Esophagus squamous epithelium (tissue), 5 donors: ENCODE data around the gene CROCC. TPM values are rescaled to one million over a fixed set of nuclear protein-coding genes. Genes with fewer than 3 reads are reported as not detected.

Experiments
- DNase-seq: peaks from one replicate; lab custom pipeline; 2025; lab: John Stamatoyannopoulos, UW
- H3K27ac ChIP-seq, 4 donors: fragments of 200-600 bp; sonication (generic); one replicate each; pipeline ENCODE4 v1.5.1; 2016 to 2019; ENCODE audit warnings: mild to moderate bottlenecking in 1 of 4
- H3K27me3 ChIP-seq, 4 donors: fragments of 200-600 bp; sonication (generic); 1 replicate in 3 of 4; 2 replicates in 1 of 4; pipeline versions ENCODE4 v1.5.1 to v1.6.0; 2017 to 2021; ENCODE audit warnings: antibody characterized with exemption in 1 of 4
- H3K36me3 ChIP-seq, 3 donors: fragments of 200-600 bp; sonication (generic); one replicate each; pipeline ENCODE4 v1.5.1; 2016 to 2019
- H3K4me1 ChIP-seq, 3 donors: fragments of 200-600 bp; sonication (generic); one replicate each; pipeline ENCODE4 v1.5.1; 2017 to 2019
- H3K4me3 ChIP-seq, 4 donors: fragments of 200-600 bp; sonication (generic); 1 replicate in 3 of 4; 2 replicates in 1 of 4; pipeline ENCODE4 v1.5.1; 2016 to 2019; ENCODE audit warnings: mild to moderate bottlenecking in 2 of 4, moderate library complexity in 1 of 4
- H3K9me3 ChIP-seq, 3 donors: fragments of 200-600 bp; sonication (generic); one replicate each; pipeline ENCODE4 v1.5.1; 2016 to 2019
- CTCF ChIP-seq, 6 experiments: fragments of 450-650 bp in 4 of 6; fragments of 200-600 bp in 2 of 6; sonication (generic) in 2 of 6; IDR thresholded peaks; one replicate each; pipeline ENCODE4 v1.5.1; 2016 to 2019; ENCODE audit warnings: antibody characterized with exemption in 6 of 6, mild to moderate bottlenecking in 4 of 6, moderate library complexity in 4 of 6
- POLR2A ChIP-seq, 4 donors: fragments of 450-650 bp; IDR thresholded peaks; one replicate each; pipeline ENCODE4 v1.6.1; 2017; ENCODE audit warnings: antibody characterized with exemption in 4 of 4, mild to moderate bottlenecking in 4 of 4, moderate library complexity in 3 of 4
- WGBS, 2 donors: methylation state at CpG; one replicate each; pipeline ENCODE4 v1.1.5; 2018; 5-methylcytosine and 5-hydroxymethylcytosine counted together
- intact Hi-C: fragments of 100-400 bp; cut with DNase I; formaldehyde crosslinking; loops from one replicate; pipeline ENCODE4 v1.15.0; 2022
- small RNA-seq, 4 donors: library from RNA; depleted of rRNA; stranded (forward); fragments of <200 nt; gene quantifications; one replicate each; pipeline ENCODE3, GENCODE V24; 2016
- total RNA-seq, 4 donors: library from RNA; depleted of rRNA; stranded (reverse); fragments of >200 nt; gene quantifications; one replicate each; pipeline ENCODE4 v1.1.0, GENCODE V29; 2016
- donor health status: DM: yes; HTN: yes; CAD: no.

The CROCC gene
- total RNA-seq, 4 donors from 2014 or later = 8.5 to 43.1 (median 30.2) TPM

- H3K27ac ChIP-seq = no peak overlapping the region
- 42 to 45% methylated on average over 5 of the region's 5 CpGs for WGBS, 2 donors
- H3K9me3 ChIP-seq = no peaks in the 10 kb centered on the region
- DNase-seq = no peak
- peaks cover 0 to 10% (median 0%) of the 10 kb centered on the region in 4 donors for H3K27me3 ChIP-seq
- H3K36me3 ChIP-seq = peaks cover 12 to 39% (median 19%) of the 10 kb centered on the region in 3 donors
- intact Hi-C loops = no loop called here
- no peak overlapping the region for H3K4me3 ChIP-seq
- H3K4me1 ChIP-seq = peaks cover 10 to 21% (median 13%) of the 10 kb centered on the region in 3 donors
- TF ChIP-seq CTCF (IDR thresholded peaks at IDR 0.05) (no peak), POLR2A (IDR thresholded peaks at IDR 0.05) (no peak)
These were observed 94.6 kb downstream of the CROCC start for GRCh38 chr1:17016317-17016661.

- no peak for DNase-seq
- intact Hi-C loops = no loop called here
- Histone ChIP-seq H3K9me3 (no peaks in the 10 kb centered on the region), H3K27me3 (peaks cover 0 to 9% (median 0%) of the 10 kb centered on the region in 4 donors), H3K4me1 (peaks cover 4 to 14% (median 7%) of the 10 kb centered on the region in 3 donors), H3K27ac (no peak overlapping the region), H3K4me3 (no peak overlapping the region), H3K36me3 (peaks cover 24 to 50% (median 30%) of the 10 kb centered on the region in 3 donors)
- no peak for TF ChIP-seq POLR2A (IDR thresholded peaks at IDR 0.05)
- no peak for TF ChIP-seq CTCF (IDR thresholded peaks at IDR 0.05)
- 93 to 100% methylated on average over 7 of the region's 7 CpGs for WGBS, 2 donors
These were observed 95.7 kb downstream of the CROCC start for GRCh38 chr1:17017435-17017834.

GRCh38 chr1:17018849-17019248 is 97.1 kb downstream of the CROCC start:
- H3K4me1 ChIP-seq = peaks cover 3 to 10% (median 5%) of the 10 kb centered on the region in 3 donors
- DNase-seq = no peak
- no peak overlapping the region for H3K27ac ChIP-seq
- H3K36me3 ChIP-seq = peaks cover 28 to 64% (median 43%) of the 10 kb centered on the region in 3 donors
- TF ChIP-seq POLR2A (IDR thresholded peaks at IDR 0.05) (no peak), CTCF (IDR thresholded peaks at IDR 0.05) (no peak)
- intact Hi-C loops = no loop called here
- no peaks in the 10 kb centered on the region for H3K27me3 ChIP-seq
- no peak overlapping the region for H3K4me3 ChIP-seq
- WGBS, 2 donors = 33 to 75% methylated on average over 1 of the region's 1 CpG
- no peaks in the 10 kb centered on the region for H3K9me3 ChIP-seq

GRCh38 chr1:17020502-17020901 is 98.8 kb downstream of the CROCC start:
- Histone ChIP-seq H3K9me3 (no peaks in the 10 kb centered on the region), H3K36me3 (peaks cover 36 to 81% (median 54%) of the 10 kb centered on the region in 3 donors), H3K27ac (no peak overlapping the region), H3K4me1 (peaks cover 3 to 10% (median 5%) of the 10 kb centered on the region in 3 donors), H3K27me3 (no peaks in the 10 kb centered on the region), H3K4me3 (no peak overlapping the region)
- WGBS, 2 donors = 94 to 100% methylated on average over 1 to 2 of the region's 2 CpGs
- TF ChIP-seq POLR2A (IDR thresholded peaks at IDR 0.05) = no peak
- no peak for TF ChIP-seq CTCF (IDR thresholded peaks at IDR 0.05)
- DNase-seq = no peak
- intact Hi-C loops = no loop called here

DNA sequence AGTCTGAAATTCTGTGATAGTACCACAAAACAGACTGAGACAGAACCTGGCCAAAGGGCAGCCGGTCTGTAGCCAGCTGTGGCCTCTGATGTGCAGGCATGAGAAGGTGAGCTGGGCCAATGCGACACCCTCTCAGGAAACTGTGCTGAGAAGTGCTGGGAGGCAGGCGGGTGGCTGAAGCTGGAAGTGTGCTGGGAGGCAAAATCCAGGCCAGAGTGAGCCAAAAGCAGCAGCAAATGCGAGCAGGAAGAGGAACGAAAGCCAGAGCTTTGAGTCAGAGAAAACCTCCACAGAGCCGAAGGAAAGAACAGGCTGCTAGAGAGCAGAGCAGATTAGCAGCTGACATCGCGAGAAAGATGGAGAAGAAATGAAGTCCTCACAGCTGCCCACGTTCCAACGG is 100.2 kb downstream of the CROCC start:
- TF ChIP-seq CTCF (IDR thresholded peaks at IDR 0.05) (no peak), POLR2A (IDR thresholded peaks at IDR 0.05) (no peak)
- H3K4me3 ChIP-seq = no peak overlapping the region
- H3K27ac ChIP-seq = no peak overlapping the region
- H3K36me3 ChIP-seq = peaks cover 36 to 95% (median 60%) of the 10 kb centered on the region in 3 donors
- 75 to 89% methylated on average over 9 to 10 of the region's 10 CpGs for WGBS, 2 donors
- H3K4me1 ChIP-seq = no peaks in the 10 kb centered on the region
- H3K27me3 ChIP-seq = no peaks in the 10 kb centered on the region
- intact Hi-C loops = no loop called here
- DNase-seq = no peak
- no peaks in the 10 kb centered on the region for H3K9me3 ChIP-seq

Small RNAs within 50 kb of the gene (small RNA-seq; reads per million reads assigned to genes)
- 0 reads per million in 4 donors for gene RNU1-2
- 0 reads per million in 4 donors for gene RNU1-5P

Other genes with a start within 250 kb of the CROCC start
- gene RNU1-4, start 181.4 kb upstream of the CROCC start, total RNA-seq = under 1 TPM; under 0.01 TPM
- gene RNU1-2, start 26.0 kb upstream of the CROCC start, total RNA-seq = under 1 TPM; under 0.01 TPM
- 10 to 100 TPM in 1 of 4 donors, 1 to 10 TPM in 1, under 1 TPM in 1, not detected in 1; 0.70 to 10.5 (median 4.2) TPM for gene MFAP2, start 58.7 kb downstream of the CROCC start, total RNA-seq
- gene ATP13A2, start 90.0 kb downstream of the CROCC start, total RNA-seq = 10 to 100 TPM; 23.8 to 66.5 (median 41.8) TPM
- gene SDHB, start 132.1 kb downstream of the CROCC start, total RNA-seq = 100 to 1,000 TPM in 3 of 4 donors, 10 to 100 TPM in 1; 78.4 to 137 (median 119) TPM
- 1 to 10 TPM in 2 of 4 donors, under 1 TPM in 2; 0.57 to 2.1 (median 1.1) TPM for gene PADI2, start 197.5 kb downstream of the CROCC start, total RNA-seq